HepG2 (cell line): ENCODE data around the gene ABCA8. TPM values are rescaled to one million over a fixed set of nuclear protein-coding genes. Genes with fewer than 3 reads are reported as not detected.

Source experiments
- ATAC-seq: fragments of 200-7000 bp; cut with Tn5 transposase; 3 replicates; pipeline ENCODE4 v1.9.1; 2020; ENCODE audit warnings: mild to moderate bottlenecking, moderate library complexity
- BruUV-seq: library from RNA; stranded (reverse); fragments of 400-500 nt; replicated peaks from 2 replicates; lab custom pipeline; 2021; lab: Mats Ljungman, UMichigan
- CTCF ChIA-PET: fragments of 300-600 bp; formaldehyde crosslinking; extraction: SDS; loops from one replicate; lab custom pipeline; 2021; ENCODE audit warnings: low total read pairs, inconsistent platforms, low intra/inter-chr PET ratio; lab: Yijun Ruan, JAX
- POLR2A ChIA-PET: fragments of 350-600 bp; sonication (Branson Sonifier 250); formaldehyde crosslinking; loops from one replicate; lab custom pipeline; 2020; ENCODE audit warnings: antibody characterized with exemption, inconsistent platforms; lab: Yijun Ruan, JAX
- DNase-seq: peaks from one replicate; pipeline ENCODE4 v3.0.0-alpha.2; 2015; ENCODE audit warnings: low spot score
- FAIRE-seq: peaks from 3 replicates; lab custom pipeline; 2011; peaks lifted over from hg19 to GRCh38; lab: Jason Lieb, UNC
- H2AFZ ChIP-seq: one replicate; pipeline ENCODE4 v1.6.1; 2011; ENCODE audit warnings: low read length, inconsistent platforms
- H3K27ac ChIP-seq: fragments of 300-600 bp; 3 replicates; pipeline ENCODE4 v1.8.0; 2011; ENCODE audit warnings: mixed run types, mild to moderate bottlenecking, mixed read lengths, low read length, inconsistent platforms; ENCODE audit not compliant: insufficient read depth; ENCODE audit errors: extremely low read length
- H3K27me3 ChIP-seq, 2 experiments: fragments of 200-600 bp in 1 of 2; 2 replicates in 1 of 2; 3 replicates in 1 of 2; pipeline versions ENCODE4 v1.6.0 to v1.8.0; 2011; ENCODE audit warnings: low read length in 2 of 2, mild to moderate bottlenecking in 2 of 2, moderate library complexity in 2 of 2, inconsistent platforms in 1 of 2; ENCODE audit not compliant: insufficient read depth in 2 of 2, control insufficient read depth in 1 of 2
- H3K36me3 ChIP-seq, 2 experiments: fragments of 200-600 bp in 1 of 2; replicated peaks in 1 of 2; 2 replicates in 1 of 2; 3 replicates in 1 of 2; pipeline versions ENCODE4 v1.5.1 to v1.8.0; 2011; ENCODE audit warnings: low read length in 2 of 2, inconsistent platforms in 1 of 2; ENCODE audit not compliant: insufficient read depth in 2 of 2, control insufficient read depth in 1 of 2
- H3K4me1 ChIP-seq: 2 replicates; pipeline ENCODE4 v1.5.1; 2012; ENCODE audit warnings: low read length, inconsistent platforms; ENCODE audit not compliant: insufficient read depth
- H3K4me2 ChIP-seq: 2 replicates; pipeline ENCODE4 v1.6.0; 2011; ENCODE audit warnings: low read depth, low read length, inconsistent platforms
- H3K4me3 ChIP-seq, 3 experiments: fragments of 200-600 bp in 1 of 3; sonication (generic), shearing (Covaris generic) in 1 of 3; replicated peaks in 1 of 3; 2 replicates each; pipeline ENCODE4 v1.5.1; 2011 to 2016; ENCODE audit warnings: low read length in 3 of 3, inconsistent platforms in 2 of 3, low read depth in 2 of 3, mild to moderate bottlenecking in 2 of 3, control low read depth in 1 of 3, mixed read lengths in 1 of 3; ENCODE audit not compliant: insufficient read depth in 1 of 3
- H3K79me2 ChIP-seq: one replicate; pipeline ENCODE4 v1.6.1; 2011; ENCODE audit warnings: low read length, inconsistent platforms; ENCODE audit not compliant: insufficient read depth
- H3K9ac ChIP-seq: 2 replicates; pipeline ENCODE4 v1.6.0; 2011; ENCODE audit warnings: mild to moderate bottlenecking, low read depth, low read length, inconsistent platforms; ENCODE audit not compliant: insufficient read depth
- H3K9me3 ChIP-seq: 2 replicates; pipeline ENCODE4 v1.5.1; 2012; ENCODE audit warnings: mild to moderate bottlenecking, low read length
- H4K20me1 ChIP-seq: 2 replicates; pipeline ENCODE4 v1.6.0; 2011; ENCODE audit warnings: inconsistent platforms, mild to moderate bottlenecking, low read length, moderate library complexity; ENCODE audit not compliant: insufficient read depth
- BRCA1 ChIP-seq: sonication (generic); formaldehyde crosslinking; IDR thresholded peaks from 2 replicates; pipeline ENCODE4 v1.4.0; 2020; ENCODE audit warnings: missing genetic modification reagents
- CREM ChIP-seq, 2 experiments: sonication (generic) in 1 of 2; formaldehyde crosslinking in 1 of 2; IDR thresholded peaks; 2 replicates each; pipeline versions ENCODE4 v1.4.0 to v1.6.1; 2016 to 2020; ENCODE audit warnings: antibody characterized with exemption in 1 of 2, mild to moderate bottlenecking in 1 of 2, missing genetic modification reagents in 1 of 2
- KAT8 ChIP-seq: IDR thresholded peaks from 2 replicates; pipeline ENCODE4 v1.6.1; 2016; ENCODE audit warnings: missing genetic modification reagents, missing compliant biosample characterization
- NAIF1 ChIP-seq: sonication (generic); formaldehyde crosslinking; IDR thresholded peaks from 2 replicates; pipeline ENCODE4 v1.5.0; 2020; ENCODE audit warnings: mild to moderate bottlenecking, missing genetic modification reagents, borderline replicate concordance
- NFE2 ChIP-seq: sonication (generic); formaldehyde crosslinking; IDR thresholded peaks from 2 replicates; pipeline ENCODE4 v1.4.0; 2020; ENCODE audit warnings: missing genetic modification reagents
- NFYB ChIP-seq: sonication (generic); formaldehyde crosslinking; IDR thresholded peaks from 2 replicates; pipeline ENCODE4 v1.4.0; 2020; ENCODE audit warnings: missing genetic modification reagents
- PAWR ChIP-seq: sonication (generic); formaldehyde crosslinking; IDR thresholded peaks from 2 replicates; pipeline ENCODE4 v1.4.0; 2020; ENCODE audit warnings: missing genetic modification reagents, mild to moderate bottlenecking, borderline replicate concordance
- SMAD3 ChIP-seq: sonication (generic); formaldehyde crosslinking; IDR thresholded peaks from 2 replicates; pipeline ENCODE4 v1.4.0; 2020; ENCODE audit warnings: missing genetic modification reagents
- ZBTB8A ChIP-seq: sonication (generic); formaldehyde crosslinking; IDR thresholded peaks from 2 replicates; pipeline ENCODE4 v1.4.0; 2020; ENCODE audit warnings: mild to moderate bottlenecking, low read depth, missing genetic modification reagents, borderline replicate concordance
- ZNF234 ChIP-seq: sonication (generic); formaldehyde crosslinking; conservative IDR thresholded peaks from 2 replicates; pipeline ENCODE4 v1.5.1; 2020; ENCODE audit warnings: mild to moderate bottlenecking, missing genetic modification reagents
- ZNF30 ChIP-seq: sonication (generic); formaldehyde crosslinking; IDR thresholded peaks from 2 replicates; pipeline ENCODE4 v1.5.0; 2020; ENCODE audit warnings: mild to moderate bottlenecking, missing genetic modification reagents
- ZNF782 ChIP-seq: sonication (generic); formaldehyde crosslinking; IDR thresholded peaks from 2 replicates; pipeline ENCODE4 v1.4.0; 2020; ENCODE audit warnings: missing genetic modification reagents, mild to moderate bottlenecking, borderline replicate concordance
- ZNF850 ChIP-seq: sonication (generic); formaldehyde crosslinking; conservative IDR thresholded peaks from 2 replicates; pipeline ENCODE4 v1.9.0; 2021; ENCODE audit warnings: mild to moderate bottlenecking, missing genetic modification reagents
- WGBS: methylation state at CpG from one replicate; pipeline ENCODE4 v1.1.6; 2017; ENCODE audit warnings: low lambda C conversion rate; 5-methylcytosine and 5-hydroxymethylcytosine counted together
- in situ Hi-C: cut with HindIII; loops from 2 replicates; pipeline ENCODE4 v1.10.0; 2017; ENCODE audit warnings: low pct_unique_long_range_greater_than_20kb; ENCODE audit not compliant: extremely low pct_ligation_motif_present
- intact Hi-C: fragments of 100-400 bp; cut with micrococcal nuclease; formaldehyde crosslinking; loops from one replicate; pipeline ENCODE4 v1.10.0; 2022; ENCODE audit not compliant: unreplicated experiment
- polyA plus RNA-seq, 8 experiments: library from polyadenylated mRNA; depleted of rRNA in 3 of 8; stranded (reverse) in 7 of 8; unstranded in 1 of 8; fragments of >200 nt; fragmentation: Illumina TruSeq in 4 of 8; extraction: Trizol in 4 of 8; gene quantifications; 2 replicates each; pipeline versions ENCODE4 v1.2.1 to v1.2.3, GENCODE V29; 2011 to 2016; ENCODE audit warnings: low read depth in 4 of 8, missing spikeins in 1 of 8, mixed read lengths in 1 of 8; ENCODE audit not compliant: insufficient read depth in 1 of 8
- total RNA-seq, 5 experiments: library from RNA; depleted of rRNA; stranded (reverse); fragments of >200 nt; fragmentation: Illumina TruSeq; extraction: Trizol; gene quantifications; 2 replicates each; pipeline ENCODE4 v1.2.3, GENCODE V29; 2016; ENCODE audit warnings: low read depth in 1 of 5
- TF ChIP-seq, protein P1 (sequence below): sonication (generic); formaldehyde crosslinking; IDR thresholded peaks from one replicate; pipeline ENCODE4 v1.5.1; 2020; ENCODE audit warnings: mild to moderate bottlenecking, missing genetic modification reagents; ENCODE audit errors: not compliant biosample characterization
- TF ChIP-seq, protein P2 (sequence below): sonication (generic); formaldehyde crosslinking; IDR thresholded peaks from 2 replicates; pipeline ENCODE4 v1.4.0; 2020; ENCODE audit warnings: mild to moderate bottlenecking, missing genetic modification reagents

Gene ABCA8
- total and polyA plus RNA-seq, 2 of the 13 experiments (the other 11 are each of a cell fraction or from before 2014, with no cell fraction given): 0.05 to 0.18 TPM

GRCh38 chr17:68853439-68853838 lies 101.8 kb downstream of the ABCA8 start (continued):
- TF ChIP-seq ZNF30 (CRISPR knock-in tag) (no peak), NFE2 (no peak), KAT8 (CRISPR knock-in tag) (no peak), SMAD3 (no peak)

DNA sequence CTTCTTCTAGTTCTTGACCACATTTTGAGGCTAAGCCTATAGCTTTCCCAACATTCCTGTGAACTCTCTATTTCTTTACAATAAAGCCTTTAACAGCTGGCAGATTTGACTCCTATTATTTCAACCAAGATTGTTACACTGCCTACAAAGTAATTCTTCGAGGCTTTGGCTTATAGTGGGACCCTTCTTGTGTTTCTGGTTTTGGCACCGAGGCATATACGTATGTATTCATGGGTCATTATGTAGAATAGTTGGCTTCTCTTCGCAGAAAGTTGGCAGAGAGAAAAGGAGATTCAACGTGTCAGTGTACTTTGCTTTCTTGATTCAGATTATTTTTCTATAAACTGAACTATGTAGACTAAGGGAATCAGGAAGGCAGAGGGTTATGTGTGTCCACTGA lies 102.2 kb downstream of the ABCA8 start:
- Histone ChIP-seq H3K9me3 (no peaks in the 10 kb centered on the region), H3K4me2 (no peak overlapping the region), H3K79me2 (no peaks in the 10 kb centered on the region), H2AFZ (no peak overlapping the region), H3K9ac (no peak overlapping the region), H4K20me1 (no peaks in the 10 kb centered on the region), H3K36me3 (no peaks in the 10 kb centered on the region), H3K4me3 (no peak overlapping the region), H3K27ac (no peak overlapping the region), H3K4me1 (0 out of 2 replicates have a peak, but pooled peaks cover 5% of the 10 kb centered on the region), H3K27me3 (peaks cover 0 to 7% of the 10 kb centered on the region in 2 experiments; a peak in 1 of 5 replicates)
- DNase-seq (no peak), ATAC-seq (no peak), FAIRE-seq (no peak)
- WGBS: 29% methylated on average over 5 of the region's 5 CpGs
- ChIA-PET POLR2A (no interaction called here), CTCF (no interaction called here)
- in situ Hi-C loops (no loop called here), intact Hi-C loops (no loop called here)
- BruUV-seq: no TSS peak
- no peak for TF ChIP-seq ZNF850 (CRISPR knock-in tag)
- TF ChIP-seq ZNF782 (CRISPR knock-in tag): no peak
- TF ChIP-seq NFYB: no peak
- no peak for TF ChIP-seq NAIF1 (CRISPR knock-in tag)
- TF ChIP-seq ZBTB8A (CRISPR knock-in tag): no peak
- TF ChIP-seq BRCA1 (CRISPR knock-in tag): no peak
- no peak for TF ChIP-seq CREM (IDR thresholded peaks at IDR 0.05)
- no peak for TF ChIP-seq CREM (CRISPR knock-in tag; IDR thresholded peaks at IDR 0.05)
- no peak for TF ChIP-seq PAWR (CRISPR knock-in tag)
- TF ChIP-seq ZNF234 (CRISPR knock-in tag): no peak
- TF ChIP-seq, protein P1, sequence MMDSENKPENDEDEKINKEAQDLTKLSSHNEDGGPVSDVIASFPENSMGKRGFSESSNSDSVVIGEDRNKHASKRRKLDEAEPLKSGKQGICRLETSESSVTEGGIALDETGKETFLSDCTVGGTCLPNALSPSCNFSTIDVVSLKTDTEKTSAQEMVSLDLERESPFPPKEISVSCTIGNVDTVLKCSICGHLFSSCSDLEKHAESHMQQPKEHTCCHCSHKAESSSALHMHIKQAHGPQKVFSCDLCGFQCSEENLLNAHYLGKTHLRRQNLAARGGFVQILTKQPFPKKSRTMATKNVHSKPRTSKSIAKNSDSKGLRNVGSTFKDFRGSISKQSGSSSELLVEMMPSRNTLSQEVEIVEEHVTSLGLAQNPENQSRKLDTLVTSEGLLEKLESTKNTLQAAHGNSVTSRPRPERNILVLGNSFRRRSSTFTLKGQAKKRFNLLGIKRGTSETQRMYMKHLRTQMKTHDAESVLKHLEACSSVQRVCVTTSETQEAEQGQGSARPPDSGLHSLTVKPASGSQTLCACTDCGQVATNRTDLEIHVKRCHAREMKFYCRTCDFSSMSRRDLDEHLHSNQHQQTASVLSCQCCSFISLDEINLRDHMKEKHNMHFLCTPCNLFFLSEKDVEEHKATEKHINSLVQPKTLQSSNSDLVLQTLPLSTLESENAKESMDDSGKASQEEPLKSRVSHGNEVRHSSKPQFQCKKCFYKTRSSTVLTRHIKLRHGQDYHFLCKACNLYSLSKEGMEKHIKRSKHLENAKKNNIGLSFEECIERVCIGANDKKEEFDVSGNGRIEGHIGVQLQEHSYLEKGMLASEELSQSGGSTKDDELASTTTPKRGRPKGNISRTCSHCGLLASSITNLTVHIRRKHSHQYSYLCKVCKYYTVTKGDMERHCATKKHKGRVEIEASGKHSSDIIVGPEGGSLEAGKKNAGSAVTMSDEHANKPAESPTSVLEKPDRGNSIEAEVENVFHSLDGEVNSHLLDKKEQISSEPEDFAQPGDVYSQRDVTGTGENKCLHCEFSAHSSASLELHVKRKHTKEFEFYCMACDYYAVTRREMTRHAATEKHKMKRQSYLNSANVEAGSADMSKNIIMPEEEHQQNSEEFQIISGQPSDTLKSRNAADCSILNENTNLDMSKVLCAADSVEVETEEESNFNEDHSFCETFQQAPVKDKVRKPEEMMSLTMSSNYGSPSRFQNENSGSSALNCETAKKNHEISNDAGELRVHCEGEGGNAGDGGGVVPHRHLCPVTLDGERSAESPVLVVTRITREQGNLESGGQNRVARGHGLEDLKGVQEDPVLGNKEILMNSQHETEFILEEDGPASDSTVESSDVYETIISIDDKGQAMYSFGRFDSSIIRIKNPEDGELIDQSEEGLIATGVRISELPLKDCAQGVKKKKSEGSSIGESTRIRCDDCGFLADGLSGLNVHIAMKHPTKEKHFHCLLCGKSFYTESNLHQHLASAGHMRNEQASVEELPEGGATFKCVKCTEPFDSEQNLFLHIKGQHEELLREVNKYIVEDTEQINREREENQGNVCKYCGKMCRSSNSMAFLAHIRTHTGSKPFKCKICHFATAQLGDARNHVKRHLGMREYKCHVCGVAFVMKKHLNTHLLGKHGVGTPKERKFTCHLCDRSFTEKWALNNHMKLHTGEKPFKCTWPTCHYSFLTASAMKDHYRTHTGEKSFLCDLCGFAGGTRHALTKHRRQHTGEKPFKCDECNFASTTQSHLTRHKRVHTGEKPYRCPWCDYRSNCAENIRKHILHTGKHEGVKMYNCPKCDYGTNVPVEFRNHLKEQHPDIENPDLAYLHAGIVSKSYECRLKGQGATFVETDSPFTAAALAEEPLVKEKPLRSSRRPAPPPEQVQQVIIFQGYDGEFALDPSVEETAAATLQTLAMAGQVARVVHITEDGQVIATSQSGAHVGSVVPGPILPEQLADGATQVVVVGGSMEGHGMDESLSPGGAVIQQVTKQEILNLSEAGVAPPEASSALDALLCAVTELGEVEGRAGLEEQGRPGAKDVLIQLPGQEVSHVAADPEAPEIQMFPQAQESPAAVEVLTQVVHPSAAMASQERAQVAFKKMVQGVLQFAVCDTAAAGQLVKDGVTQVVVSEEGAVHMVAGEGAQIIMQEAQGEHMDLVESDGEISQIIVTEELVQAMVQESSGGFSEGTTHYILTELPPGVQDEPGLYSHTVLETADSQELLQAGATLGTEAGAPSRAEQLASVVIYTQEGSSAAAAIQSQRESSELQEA: no peak
- TF ChIP-seq, protein P2, sequence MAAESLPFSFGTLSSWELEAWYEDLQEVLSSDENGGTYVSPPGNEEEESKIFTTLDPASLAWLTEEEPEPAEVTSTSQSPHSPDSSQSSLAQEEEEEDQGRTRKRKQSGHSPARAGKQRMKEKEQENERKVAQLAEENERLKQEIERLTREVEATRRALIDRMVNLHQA (CRISPR knock-in tag): no peak
